ENCODE measurements around the gene ITGA1. TPM values are rescaled to one million over a fixed set of nuclear protein-coding genes. Genes with fewer than 3 reads are reported as not detected.
A peak's percentile ranks its signal among the peaks of the same experiment; 100 is the strongest.

Gene ITGA1
- total RNA-seq, 1 experiment from 2014 or later: 4.0 TPM

DNA sequence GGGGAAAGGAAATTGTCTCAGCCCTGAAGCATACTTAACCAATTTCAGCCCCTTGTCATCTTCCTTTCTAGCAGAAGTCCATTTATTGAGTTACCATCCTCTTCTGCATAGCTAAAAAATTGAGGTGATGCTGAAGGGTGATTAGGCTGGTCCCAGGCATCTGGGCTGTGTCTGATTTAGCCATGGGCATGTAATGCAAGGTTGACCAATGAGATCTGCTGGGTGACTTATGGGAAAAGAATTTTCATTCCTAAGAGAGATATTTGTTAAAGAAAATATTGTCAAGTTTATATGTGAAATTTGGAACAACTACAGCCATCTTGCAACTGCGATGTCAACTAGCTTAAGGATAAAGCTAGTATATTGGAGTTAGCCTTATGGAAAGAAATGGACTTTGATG lies 206.6 kb downstream of the ITGA1 start:
- H3F3A ChIP-seq (ENCODE audit: insufficient read depth, low read depth): peaks cover 23% of the 10 kb centered on the region
- DNase-seq: no peak
- H4K20me1 ChIP-seq (ENCODE audit: insufficient read depth): 0 out of 2 replicates have a peak, but pooled peaks cover 5% of the 10 kb centered on the region
- peaks cover 100% of the 10 kb centered on the region for H3K79me2 ChIP-seq (ENCODE audit: low read depth)
- intact Hi-C loops (cut with micrococcal nuclease; ENCODE audit: unreplicated experiment): no loop called here
- no peak overlapping the region; the same call in 1 of the 2 replicates for H3K4me3 ChIP-seq
- no peaks in the 10 kb centered on the region for H3K27me3 ChIP-seq (ENCODE audit: insufficient read depth, low read depth)
- peaks cover 48% of the 10 kb centered on the region for H3K36me3 ChIP-seq (ENCODE audit: low read depth)
- no peak for TF ChIP-seq EZH2 (IDR thresholded peaks at IDR 0.05; ENCODE audit: low read depth)
- no peak for TF ChIP-seq CTCF (conservative IDR thresholded peaks at IDR 0.05)
- ChIA-PET CTCF (no interaction called here), POLR2A (ENCODE audit: unreplicated experiment) (no interaction called here)
- no TSS peak for BruUV-seq (replicated peaks)
- no peaks in the 10 kb centered on the region for H3K9me3 ChIP-seq (ENCODE audit: insufficient read depth, low read depth)
- peak overlapping the region; percentile 86; the same call in 1 of the 2 replicates for H3K4me2 ChIP-seq
- no peaks in the 10 kb centered on the region for H3K9me2 ChIP-seq (ENCODE audit: insufficient read depth)
- H2AFZ ChIP-seq: no peak overlapping the region
- H3K4me1 ChIP-seq (replicated peaks; ENCODE audit: insufficient read depth): peaks cover 58% of the 10 kb centered on the region
- no peak overlapping the region for H3K27ac ChIP-seq

GRCh38 chr5:52995095-52995494 lies 207.4 kb downstream of the ITGA1 start:
- Histone ChIP-seq H3K9me3 (ENCODE audit: insufficient read depth, low read depth) (no peaks in the 10 kb centered on the region), H3K36me3 (ENCODE audit: low read depth) (peaks cover 56% of the 10 kb centered on the region), H2AFZ (no peak overlapping the region), H3K79me2 (ENCODE audit: low read depth) (peaks cover 100% of the 10 kb centered on the region), H3K9me2 (ENCODE audit: insufficient read depth) (no peaks in the 10 kb centered on the region), H3F3A (ENCODE audit: insufficient read depth, low read depth) (peaks cover 19% of the 10 kb centered on the region), H3K4me1 (replicated peaks; ENCODE audit: insufficient read depth) (peaks cover 61% of the 10 kb centered on the region), H3K4me3 (no peak overlapping the region), H3K27ac (no peak overlapping the region), H3K27me3 (ENCODE audit: insufficient read depth, low read depth) (no peaks in the 10 kb centered on the region), H4K20me1 (ENCODE audit: insufficient read depth) (0 out of 2 replicates have a peak, but pooled peaks cover 5% of the 10 kb centered on the region), H3K4me2 (peak overlapping the region; percentile 86)
- CTCF ChIA-PET: no interaction called here
- POLR2A ChIA-PET (ENCODE audit: unreplicated experiment): no interaction called here
- DNase-seq: no peak
- TF ChIP-seq EZH2 (IDR thresholded peaks at IDR 0.05; ENCODE audit: low read depth): no peak
- TF ChIP-seq CTCF (conservative IDR thresholded peaks at IDR 0.05): no peak
- intact Hi-C loops (cut with micrococcal nuclease; ENCODE audit: unreplicated experiment): no loop called here
- BruUV-seq (replicated peaks): no TSS peak

- no peak for DNase-seq
- no peaks in the 10 kb centered on the region for H3K27me3 ChIP-seq (ENCODE audit: insufficient read depth, low read depth)
- no peak overlapping the region for H3K27ac ChIP-seq
- ChIA-PET POLR2A (ENCODE audit: unreplicated experiment) (no interaction called here), CTCF (no interaction called here)
- H3K36me3 ChIP-seq (ENCODE audit: low read depth): peaks cover 56% of the 10 kb centered on the region
- H3K4me2 ChIP-seq: peak overlapping the region; percentile 86
- H2AFZ ChIP-seq: no peak overlapping the region
- H3F3A ChIP-seq (ENCODE audit: insufficient read depth, low read depth): peaks cover 19% of the 10 kb centered on the region
- H3K79me2 ChIP-seq (ENCODE audit: low read depth): peaks cover 100% of the 10 kb centered on the region
- TF ChIP-seq EZH2 (IDR thresholded peaks at IDR 0.05; ENCODE audit: low read depth) (no peak), CTCF (conservative IDR thresholded peaks at IDR 0.05) (no peak)
- H4K20me1 ChIP-seq (ENCODE audit: insufficient read depth): 0 out of 2 replicates have a peak, but pooled peaks cover 5% of the 10 kb centered on the region
- H3K4me3 ChIP-seq: no peak overlapping the region
- H3K4me1 ChIP-seq (replicated peaks; ENCODE audit: insufficient read depth): peaks cover 58% of the 10 kb centered on the region
- H3K9me2 ChIP-seq (ENCODE audit: insufficient read depth): no peaks in the 10 kb centered on the region
- H3K9me3 ChIP-seq (ENCODE audit: insufficient read depth, low read depth): no peaks in the 10 kb centered on the region
- intact Hi-C loops (cut with micrococcal nuclease; ENCODE audit: unreplicated experiment): no loop called here
- BruUV-seq (replicated peaks): no TSS peak
These were observed 208.2 kb downstream of the ITGA1 start for GRCh38 chr5:52995914-52996313.
